Measurements from ENCODE around the gene SHKBP1.
"Not testable (repeated sequence)": the region's sequence is repeated elsewhere in the genome, so short reads cannot be mapped to it uniquely, and the experiment has no call there.

Gene SHKBP1

DNA sequence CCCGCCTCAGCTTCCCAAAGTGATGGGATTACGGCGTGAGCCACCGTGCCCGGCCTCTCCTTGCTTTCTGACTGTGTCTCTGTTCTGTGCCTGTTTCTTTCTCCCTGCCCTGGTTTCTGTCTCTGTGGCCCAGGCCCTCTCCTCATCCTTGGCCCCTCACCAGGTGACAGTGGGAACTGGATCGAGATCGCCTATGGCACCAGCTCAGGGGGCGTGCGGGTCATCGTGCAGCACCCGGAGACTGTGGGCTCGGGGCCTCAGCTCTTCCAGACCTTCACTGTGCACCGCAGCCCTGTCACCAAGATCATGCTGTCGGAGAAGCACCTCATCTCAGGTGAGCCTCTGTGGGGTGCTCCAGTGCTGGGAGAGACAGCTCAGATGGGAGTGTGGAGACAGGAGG lies 9.9 kb downstream of the SHKBP1 start:
- no peak for DNase-seq

- no peak for DNase-seq
These were observed 11.6 kb downstream of the SHKBP1 start for GRCh38 chr19:40588110-40588854.

DNA sequence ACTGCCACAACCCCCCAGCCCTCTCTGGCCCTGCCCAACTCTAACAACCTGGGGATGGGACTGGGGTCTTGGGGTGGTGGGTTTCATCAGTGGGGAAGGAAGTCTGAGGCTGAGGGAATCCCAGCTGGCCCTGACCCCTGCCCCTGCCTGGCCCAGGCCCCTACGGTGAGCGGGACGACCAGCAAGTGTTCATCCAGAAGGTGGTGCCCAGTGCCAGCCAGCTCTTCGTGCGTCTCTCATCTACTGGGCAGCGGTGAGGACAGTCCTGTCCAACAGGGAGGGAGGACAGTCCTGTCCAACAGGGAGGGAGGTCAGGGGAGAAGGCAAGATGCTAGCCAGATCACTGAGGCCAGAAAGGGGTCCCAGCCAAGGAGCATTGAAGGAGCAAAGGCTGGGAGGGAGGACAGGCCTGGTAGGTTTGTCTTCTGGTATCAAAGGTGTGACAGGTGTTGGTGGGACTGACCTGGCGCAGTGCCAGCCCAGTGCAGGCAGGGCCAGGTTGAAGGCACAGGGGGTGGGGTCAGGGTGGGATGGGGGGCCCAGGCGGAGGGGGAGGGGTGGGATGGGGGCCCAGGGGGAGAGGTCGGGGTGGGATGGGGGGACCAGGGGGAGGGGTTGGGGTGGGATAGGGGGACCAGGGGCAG lies 12.4 kb downstream of the SHKBP1 start:
- DNase-seq = no peak

GRCh38 chr19:40589591-40590429 lies 13.1 kb downstream of the SHKBP1 start:
- DNase-seq = no peak

GRCh38 chr19:40590464-40591265 lies 14.0 kb downstream of the SHKBP1 start:
- no peak for DNase-seq

GRCh38 chr19:40591724-40592123 lies 15.1 kb downstream of the SHKBP1 start:
- not testable (repeated sequence) for DNase-seq

DNA sequence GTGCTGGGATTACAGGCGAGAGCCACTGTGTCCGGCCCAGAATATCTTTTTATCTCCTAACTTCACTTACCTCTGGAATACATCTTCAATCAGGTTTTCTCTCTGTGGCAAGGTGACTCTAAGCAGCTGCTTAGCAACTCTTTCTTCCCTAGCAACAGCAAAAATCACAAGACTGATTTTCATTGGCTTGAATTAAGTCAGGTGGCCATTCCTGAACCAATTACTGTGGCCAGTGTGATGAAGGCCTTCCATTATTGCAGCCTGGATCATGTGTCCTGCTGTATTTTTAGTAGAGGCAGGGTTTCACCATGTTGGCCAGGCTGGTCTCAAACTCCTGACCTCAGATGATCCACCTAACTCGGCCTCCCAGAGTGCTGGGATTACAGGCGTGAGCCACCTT lies 15.5 kb downstream of the SHKBP1 start:
- DNase-seq = peak; percentile 94

- peak; percentile 80 for DNase-seq
These were observed 17.6 kb downstream of the SHKBP1 start for GRCh38 chr19:40594255-40594654.

- peak; percentile 65 for DNase-seq
These were observed 18.0 kb downstream of the SHKBP1 start for GRCh38 chr19:40594657-40595091.

DNA sequence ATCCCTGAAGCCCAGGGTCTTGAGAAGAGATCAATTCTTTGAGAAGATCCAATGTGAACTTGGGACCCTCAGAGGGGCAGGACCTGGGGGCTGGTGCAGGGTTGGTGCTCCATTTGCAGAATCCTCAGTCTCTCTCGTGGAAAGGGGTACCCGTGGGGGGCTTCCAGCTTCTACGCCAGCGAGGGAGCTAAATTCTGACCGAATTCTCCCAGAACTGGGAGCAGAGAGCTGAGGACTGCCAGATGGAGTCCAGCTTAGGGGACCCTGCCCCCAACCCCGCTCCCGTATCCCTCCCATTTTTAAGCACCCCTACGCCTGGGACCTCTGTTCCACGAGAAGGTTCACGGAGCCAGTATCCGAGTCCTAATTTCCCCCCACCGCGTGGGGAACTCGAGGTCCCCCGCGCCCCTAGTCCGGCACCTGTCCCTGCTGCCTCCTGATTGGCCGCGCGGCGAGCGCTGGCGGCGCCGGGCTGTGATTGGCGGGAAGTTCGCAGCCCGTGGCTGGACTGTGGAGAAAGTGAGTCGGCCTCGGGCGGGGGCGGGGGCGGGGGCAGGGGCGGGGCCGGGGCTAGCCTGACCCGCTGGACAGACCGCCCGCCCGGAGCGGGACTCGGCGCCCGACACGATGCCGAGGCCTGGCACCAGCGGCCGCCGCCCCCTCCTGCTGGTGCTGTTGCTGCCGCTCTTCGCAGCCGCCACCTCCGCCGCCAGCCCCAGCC lies 20.1 kb downstream of the SHKBP1 start:
- DNase-seq = peak; percentile 87

GRCh38 chr19:40597329-40597838 lies 20.7 kb downstream of the SHKBP1 start:
- DNase-seq = no peak

DNA sequence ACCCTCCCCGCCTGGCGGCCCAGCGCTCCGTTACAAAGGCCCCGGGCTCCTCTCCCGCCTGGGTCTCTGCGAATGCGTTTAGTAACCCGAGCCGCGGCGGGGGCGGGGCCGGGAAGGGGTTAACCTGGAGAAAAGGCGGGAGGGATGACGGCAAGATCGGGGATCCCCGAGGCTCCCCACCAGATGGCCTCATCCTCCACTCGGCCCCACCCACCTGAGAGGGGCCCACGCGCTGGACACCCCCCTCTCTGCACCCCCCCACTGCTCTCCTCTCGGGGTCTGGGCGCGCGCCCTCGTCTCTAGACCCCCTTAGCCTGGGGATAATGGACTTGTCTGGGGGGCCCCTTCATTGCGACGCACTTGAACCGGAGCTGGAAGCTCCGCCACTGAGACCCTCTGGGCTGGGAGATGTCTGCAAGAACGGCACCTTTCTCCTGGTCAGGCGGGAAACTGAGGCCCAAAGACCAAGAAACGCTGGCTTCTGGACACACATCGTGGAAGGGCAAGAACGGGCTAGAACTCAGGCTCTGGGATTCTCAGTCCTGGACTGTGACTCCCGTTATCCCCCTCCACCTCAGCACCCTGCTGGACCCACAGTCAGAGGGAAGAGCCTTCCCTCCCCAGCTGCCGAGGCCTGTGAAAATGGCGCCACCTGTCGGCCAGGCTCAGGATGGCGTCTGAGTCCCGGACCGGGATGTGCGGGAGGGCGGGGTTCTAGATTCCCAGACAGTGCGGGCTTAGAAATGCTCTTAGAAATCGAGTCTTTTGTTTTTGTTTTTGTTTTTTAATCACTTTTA lies 21.6 kb downstream of the SHKBP1 start:
- peak; percentile 94 for DNase-seq

- DNase-seq = peak; percentile 53
These were observed 22.2 kb downstream of the SHKBP1 start for GRCh38 chr19:40598918-40599307.

DNA sequence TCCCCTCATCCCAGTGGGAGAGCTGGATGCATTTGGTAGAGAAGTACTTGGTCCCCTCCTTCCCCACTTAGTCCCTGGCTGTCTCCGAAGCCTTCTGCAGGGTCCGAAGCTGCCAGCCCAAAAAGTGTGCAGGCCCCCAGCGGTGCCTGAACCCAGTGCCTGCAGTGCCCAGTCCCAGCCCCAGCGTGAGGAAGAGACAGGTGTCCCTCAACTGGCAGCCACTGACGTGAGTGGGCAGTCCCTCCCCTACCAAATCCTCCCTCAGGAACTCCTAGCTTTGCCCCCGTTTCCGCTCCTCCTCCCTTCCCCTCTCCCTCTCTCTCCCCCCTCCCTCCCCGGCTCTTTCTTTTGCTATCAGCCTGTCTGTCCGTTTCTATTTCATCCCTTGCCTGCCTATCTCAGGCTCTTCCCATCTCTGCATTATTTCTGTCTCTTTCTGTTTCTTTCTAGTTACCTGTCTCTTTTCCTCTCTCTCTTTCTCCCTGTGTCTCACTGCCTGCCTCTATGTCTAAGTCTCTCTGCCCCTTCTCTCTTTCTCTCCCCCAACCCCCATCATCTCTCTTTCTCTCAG lies 22.7 kb downstream of the SHKBP1 start:
- DNase-seq = peak; percentile 76

DNA sequence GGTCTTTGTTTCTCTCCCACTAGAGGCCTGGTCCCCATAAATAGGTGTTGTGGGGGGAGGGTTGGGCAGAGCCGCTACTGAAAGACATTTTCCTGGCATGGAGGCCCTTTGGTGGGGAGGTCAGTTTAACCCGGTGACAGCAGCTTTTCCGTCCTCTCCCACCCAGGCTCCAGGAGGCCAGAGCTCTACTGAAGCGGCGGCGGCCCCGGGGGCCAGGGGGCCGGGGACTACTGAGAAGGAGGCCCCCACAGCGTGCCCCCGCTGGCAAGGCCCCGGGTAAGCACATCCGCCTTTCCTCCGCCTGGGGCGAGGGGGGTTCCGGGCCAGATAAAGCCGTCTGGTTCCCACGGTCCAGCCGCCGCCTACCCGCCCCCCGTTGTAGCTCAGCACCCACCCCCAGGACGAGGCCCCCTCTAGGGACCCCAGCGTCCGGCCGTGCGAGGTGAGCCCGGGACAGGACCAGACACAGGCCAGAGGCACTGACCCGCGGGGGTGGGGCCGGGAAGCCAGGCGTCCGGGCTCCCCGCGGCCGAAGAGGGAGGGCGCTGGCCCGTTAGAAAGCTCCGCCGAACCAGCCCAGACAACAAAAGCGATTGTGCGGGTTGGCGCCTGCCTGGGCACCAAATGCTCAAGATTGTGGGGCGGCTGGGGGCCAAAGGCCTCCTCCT lies 23.4 kb downstream of the SHKBP1 start:
- DNase-seq = peak; percentile 56

GRCh38 chr19:40600570-40601133 lies 24.0 kb downstream of the SHKBP1 start:
- peak; percentile 37 for DNase-seq

- DNase-seq = peak; percentile 82
These were observed 24.7 kb downstream of the SHKBP1 start, which contains the start of gene LTBP4 for GRCh38 chr19:40601134-40601974. Gene LTBP4 (plus strand): TSS chr19:40601369. CDS start chr19:40601388, 19 bp downstream.

DNA sequence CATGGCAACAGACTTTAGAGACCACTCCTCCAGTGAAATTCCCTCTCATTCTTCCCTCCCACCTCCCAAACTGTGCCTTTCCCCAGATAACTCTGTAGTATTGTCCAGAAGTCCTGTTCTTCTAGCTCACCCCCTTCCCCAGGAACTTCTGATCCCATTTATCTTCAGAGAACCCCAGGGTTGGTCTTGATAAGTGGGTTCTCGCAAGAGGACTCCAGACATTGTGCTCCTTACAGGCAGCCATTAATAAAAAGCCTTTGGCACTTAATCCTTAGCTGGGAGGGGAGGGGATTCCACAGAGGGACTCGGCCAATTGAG lies 26.4 kb downstream of the SHKBP1 start:
- no peak for DNase-seq
